Glutamatergic neuron (in vitro differentiated cells): ENCODE results near the gene PTPN5. TPM values are rescaled to one million over a fixed set of nuclear protein-coding genes. Genes with fewer than 3 reads are reported as not detected.

ENCODE experiments used
- DNase-seq: peaks from one replicate; pipeline ENCODE4 v3.0.0; 2022
- H3K27ac Mint-ChIP-seq: one replicate; pipeline ENCODE4 v1.8.0; 2020; ENCODE audit warnings: mild to moderate bottlenecking, mixed read lengths, inconsistent platforms; ENCODE audit not compliant: unreplicated experiment
- H3K27me3 Mint-ChIP-seq: one replicate; pipeline ENCODE4 v1.8.0; 2020; ENCODE audit warnings: mild to moderate bottlenecking, moderate library complexity, mixed read lengths, inconsistent platforms; ENCODE audit not compliant: unreplicated experiment
- H3K36me3 Mint-ChIP-seq: one replicate; pipeline ENCODE4 v1.8.0; 2020; ENCODE audit warnings: mild to moderate bottlenecking, mixed read lengths, inconsistent platforms; ENCODE audit not compliant: unreplicated experiment
- H3K4me1 Mint-ChIP-seq: one replicate; pipeline ENCODE4 v1.8.0; 2020; ENCODE audit warnings: mild to moderate bottlenecking, low read depth, mixed read lengths, inconsistent platforms; ENCODE audit not compliant: unreplicated experiment
- H3K4me3 Mint-ChIP-seq: one replicate; pipeline ENCODE4 v1.8.0; 2020; ENCODE audit warnings: mild to moderate bottlenecking, mixed read lengths, inconsistent platforms; ENCODE audit not compliant: unreplicated experiment
- H3K9me3 Mint-ChIP-seq: one replicate; pipeline ENCODE4 v1.8.0; 2020; ENCODE audit warnings: mild to moderate bottlenecking, moderate library complexity, mixed read lengths, inconsistent platforms; ENCODE audit not compliant: unreplicated experiment
- CTCF ChIP-seq: fragments of 200-600 bp; sonication (generic); IDR thresholded peaks from one replicate; pipeline ENCODE4 v1.5.0; 2021; ENCODE audit not compliant: partially characterized antibody, unreplicated experiment
- total RNA-seq: library from RNA; stranded (reverse); fragmentation: NEBNext Ultra II Directional; extraction: Animal tissue kit (Norgen Biotek cat#: 25700); gene quantifications from one replicate; pipeline ENCODE4 v1.2.1, GENCODE V29; 2021; ENCODE audit not compliant: unreplicated experiment

The PTPN5 gene
- total RNA-seq, 1 donor from 2014 or later = 25.8 TPM

- no peak for TF ChIP-seq CTCF
- Mint-ChIP-seq H3K27ac (no peak overlapping the region), H3K9me3 (peaks cover 6% of the 10 kb centered on the region), H3K27me3 (peaks cover 7% of the 10 kb centered on the region), H3K36me3 (no peaks in the 10 kb centered on the region), H3K4me3 (no peak overlapping the region), H3K4me1 (no peaks in the 10 kb centered on the region)
- no peak for DNase-seq
These were observed 47.6 kb downstream of the PTPN5 start for GRCh38 chr11:18743900-18744514.

GRCh38 chr11:18743365-18743764 is 48.2 kb downstream of the PTPN5 start:
- Mint-ChIP-seq H3K27me3 (peaks cover 7% of the 10 kb centered on the region), H3K27ac (no peak overlapping the region), H3K9me3 (peaks cover 7% of the 10 kb centered on the region), H3K4me3 (no peak overlapping the region), H3K36me3 (no peaks in the 10 kb centered on the region), H3K4me1 (no peaks in the 10 kb centered on the region)
- no peak for TF ChIP-seq CTCF
- DNase-seq = no peak

GRCh38 chr11:18741783-18742182 is 49.8 kb downstream of the PTPN5 start:
- TF ChIP-seq CTCF = no peak
- H3K4me1 Mint-ChIP-seq = no peaks in the 10 kb centered on the region
- peaks cover 7% of the 10 kb centered on the region for H3K27me3 Mint-ChIP-seq
- no peak for DNase-seq
- H3K9me3 Mint-ChIP-seq = peaks cover 7% of the 10 kb centered on the region
- H3K4me3 Mint-ChIP-seq = no peak overlapping the region
- no peak overlapping the region for H3K27ac Mint-ChIP-seq
- no peaks in the 10 kb centered on the region for H3K36me3 Mint-ChIP-seq

GRCh38 chr11:18739685-18740084 is 51.9 kb downstream of the PTPN5 start:
- peaks cover 6% of the 10 kb centered on the region for H3K9me3 Mint-ChIP-seq
- H3K27me3 Mint-ChIP-seq = peaks cover 7% of the 10 kb centered on the region
- no peak for DNase-seq
- no peak for TF ChIP-seq CTCF
- H3K27ac Mint-ChIP-seq = no peak overlapping the region
- H3K4me3 Mint-ChIP-seq = no peak overlapping the region
- no peaks in the 10 kb centered on the region for H3K36me3 Mint-ChIP-seq
- H3K4me1 Mint-ChIP-seq = no peaks in the 10 kb centered on the region

- H3K4me3 Mint-ChIP-seq = no peak overlapping the region
- H3K4me1 Mint-ChIP-seq = no peaks in the 10 kb centered on the region
- no peak for TF ChIP-seq CTCF
- H3K27ac Mint-ChIP-seq = no peak overlapping the region
- H3K27me3 Mint-ChIP-seq = peaks cover 7% of the 10 kb centered on the region
- no peak for DNase-seq
- H3K9me3 Mint-ChIP-seq = peaks cover 6% of the 10 kb centered on the region
- H3K36me3 Mint-ChIP-seq = no peaks in the 10 kb centered on the region
These were observed 54.0 kb downstream of the PTPN5 start for GRCh38 chr11:18737642-18738041.
